ENCODE results near the gene KRTAP5-8.
"Not testable (repeated sequence)": the region's sequence is repeated elsewhere in the genome, so short reads cannot be mapped to it uniquely, and the experiment has no call there.

Gene KRTAP5-8, protein sequence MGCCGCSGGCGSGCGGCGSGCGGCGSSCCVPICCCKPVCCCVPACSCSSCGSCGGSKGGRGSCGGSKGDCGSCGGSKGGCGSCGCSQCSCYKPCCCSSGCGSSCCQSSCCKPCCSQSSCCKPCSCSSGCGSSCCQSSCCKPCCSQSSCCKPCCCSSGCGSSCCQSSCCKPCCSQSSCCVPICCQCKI

GRCh38 chr11:71537977-71538665, at the start of gene KRTAP5-8:
Gene KRTAP5-8 (plus strand): TSS chr11:71538025. CDS start chr11:71538056, 31 bp downstream.
- not testable (repeated sequence) for FAIRE-seq

DNA sequence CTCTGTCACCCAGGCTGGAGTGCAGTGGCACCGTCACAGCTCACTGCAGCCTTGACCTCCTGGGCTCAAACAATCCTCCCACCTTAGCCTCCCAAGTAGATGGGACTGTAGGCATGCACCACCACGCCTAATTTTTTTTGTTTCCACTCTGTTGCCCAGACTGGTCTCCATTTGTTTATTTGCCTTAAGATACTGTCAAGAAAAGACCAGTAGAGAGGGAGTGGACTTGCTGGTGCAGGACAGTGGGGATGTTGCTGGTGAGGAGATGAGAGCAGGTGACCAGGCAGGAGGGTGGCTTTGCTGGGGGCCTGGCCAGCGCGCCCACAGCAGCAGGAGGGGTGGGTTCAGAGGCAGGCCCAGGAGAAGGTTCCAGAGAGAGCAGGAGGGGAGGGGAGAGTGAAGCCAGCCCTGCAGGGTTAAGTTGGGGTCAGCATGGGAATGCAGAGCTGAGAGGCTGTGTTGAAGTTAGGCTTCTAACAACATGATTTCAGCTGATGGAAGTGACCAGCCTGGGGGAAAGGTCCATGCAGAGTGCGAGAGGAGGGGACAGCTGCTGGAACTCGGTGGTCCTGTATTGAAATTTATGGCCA, 49.0 kb upstream of the KRTAP5-8 start:
- FAIRE-seq: no peak

GRCh38 chr11:71489311-71490043, 48.3 kb upstream of the KRTAP5-8 start:
- no peak for FAIRE-seq

GRCh38 chr11:71490044-71490730, 47.6 kb upstream of the KRTAP5-8 start:
- FAIRE-seq: no peak

GRCh38 chr11:71490731-71491390, 47.0 kb upstream of the KRTAP5-8 start:
- FAIRE-seq: no peak

DNA sequence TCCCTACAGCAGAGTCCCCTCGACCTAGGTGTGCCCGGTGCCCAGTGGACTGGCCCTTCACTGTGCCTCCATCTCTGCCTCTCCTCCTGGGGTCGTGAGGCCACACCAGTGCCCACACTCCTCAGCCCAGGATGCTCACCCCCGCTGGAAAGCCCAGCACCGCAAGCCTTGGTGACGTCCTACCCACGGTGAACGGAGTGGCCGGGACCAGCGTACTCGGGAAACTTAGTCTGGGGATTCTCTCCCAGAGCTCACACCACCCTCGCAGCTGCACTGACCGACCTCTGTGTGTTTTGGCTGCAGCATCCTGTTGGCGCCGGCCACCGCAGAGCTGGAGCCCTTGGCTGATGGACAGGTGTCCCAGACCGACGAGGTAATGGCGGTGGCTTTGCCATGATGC, 46.3 kb upstream of the KRTAP5-8 start:
- FAIRE-seq: no peak

DNA sequence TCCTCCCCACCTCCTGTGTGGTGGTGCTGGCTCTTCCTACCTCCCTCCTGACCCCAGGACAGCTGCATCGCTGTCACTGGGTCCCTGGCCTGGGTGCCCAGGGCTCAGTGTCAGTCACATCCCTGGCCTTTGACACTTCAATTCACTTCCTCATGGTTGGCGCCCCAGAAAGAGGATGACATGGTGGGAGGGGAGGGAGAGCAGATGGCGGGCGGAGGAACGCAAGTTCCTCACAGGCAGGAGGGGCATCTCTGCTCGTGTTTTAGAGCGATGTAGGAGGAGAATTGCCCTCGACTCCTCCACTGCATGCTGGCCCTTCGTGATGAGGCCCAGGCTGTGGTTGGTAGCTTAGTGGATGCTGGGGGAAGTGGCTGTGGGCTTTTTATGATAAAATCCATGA, 45.9 kb upstream of the KRTAP5-8 start:
- no peak for FAIRE-seq

DNA sequence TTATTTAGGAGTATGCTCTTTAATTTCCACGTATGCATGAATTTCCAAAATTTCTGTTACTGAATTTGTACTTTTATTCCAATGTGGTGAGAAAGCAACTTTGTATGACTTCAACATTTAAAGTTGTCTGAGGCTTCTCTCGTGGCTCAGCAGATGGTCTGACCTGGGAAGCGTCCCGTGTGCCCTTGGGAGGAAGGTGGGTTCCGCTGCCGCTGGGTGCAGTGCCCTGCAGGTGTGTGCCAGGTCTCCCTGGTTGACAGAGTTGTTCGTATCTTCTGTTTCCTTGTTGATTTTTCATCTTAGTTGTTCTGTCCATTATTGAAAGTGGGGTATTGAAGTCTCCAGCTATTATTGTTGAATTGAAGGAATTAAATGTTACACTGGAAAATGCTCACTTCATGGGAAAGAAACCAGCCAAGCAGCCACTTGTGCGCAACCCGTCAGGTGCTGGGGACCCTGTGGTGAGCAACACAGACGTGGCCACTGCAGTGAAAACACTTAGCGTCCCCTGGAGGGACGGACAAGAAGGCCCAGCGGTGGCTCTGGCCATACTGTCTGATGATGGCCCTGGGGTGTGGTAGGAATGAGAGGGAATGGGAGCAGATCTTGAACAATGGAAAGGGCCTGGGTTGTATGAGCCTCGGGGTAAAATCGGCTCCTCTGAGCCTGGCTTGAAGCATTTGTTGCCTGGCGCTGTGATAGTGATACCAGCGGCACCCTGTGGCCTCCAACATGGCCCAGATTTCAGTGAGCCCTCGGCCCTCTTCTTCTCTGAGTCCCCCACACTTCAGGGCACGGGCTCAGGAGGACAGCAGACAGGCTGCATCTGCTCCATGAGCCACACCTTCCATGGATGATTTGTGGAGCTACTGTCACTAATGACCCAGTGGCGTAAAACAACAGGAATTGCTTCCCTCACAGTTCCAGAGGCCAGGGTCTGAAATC, 42.3 kb upstream of the KRTAP5-8 start:
- no peak for FAIRE-seq

DNA sequence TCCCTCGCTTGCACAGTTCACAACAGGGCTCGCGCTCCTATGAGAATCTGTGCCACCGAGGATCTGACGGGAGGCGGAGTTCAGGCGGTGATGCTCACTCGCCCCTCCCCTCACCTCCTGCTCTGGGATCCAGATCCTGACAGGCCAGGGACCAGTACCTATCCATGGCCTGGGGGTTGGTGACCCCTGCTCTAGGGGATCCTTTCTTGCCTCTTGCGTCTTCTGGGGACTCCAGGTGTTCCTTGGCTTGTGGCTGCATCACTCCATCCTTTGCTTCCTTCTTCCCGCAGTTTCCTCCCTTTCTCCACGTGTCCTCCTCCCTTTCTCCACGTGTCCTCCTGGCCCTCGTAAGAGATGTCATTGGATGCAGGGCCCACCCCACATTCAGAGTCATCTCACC, 41.4 kb upstream of the KRTAP5-8 start:
- FAIRE-seq: no peak

- no peak for FAIRE-seq
Measured at GRCh38 chr11:71498091-71498490, 39.7 kb upstream of the KRTAP5-8 start.

DNA sequence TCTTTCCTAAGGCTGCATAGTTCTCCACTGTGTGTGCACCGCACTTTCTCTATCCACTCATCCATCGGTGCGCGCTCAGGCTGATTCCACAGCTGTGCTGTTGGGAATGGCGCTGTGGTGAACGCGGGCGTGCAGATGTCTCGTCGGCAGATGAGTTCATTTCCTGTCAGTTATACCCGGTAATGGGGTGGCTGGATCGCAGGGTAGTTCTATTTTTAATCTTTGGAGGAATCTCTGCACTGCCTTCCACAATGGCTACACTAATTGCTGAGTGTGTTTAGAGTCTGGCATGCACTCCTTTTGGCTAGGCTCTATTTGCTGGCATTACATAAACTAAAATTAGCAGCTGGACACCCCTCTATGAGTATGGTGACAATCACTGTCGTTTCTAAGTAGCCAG, 38.7 kb upstream of the KRTAP5-8 start:
- no peak for FAIRE-seq

GRCh38 chr11:71499546-71499945, 38.3 kb upstream of the KRTAP5-8 start:
- FAIRE-seq: no peak

DNA sequence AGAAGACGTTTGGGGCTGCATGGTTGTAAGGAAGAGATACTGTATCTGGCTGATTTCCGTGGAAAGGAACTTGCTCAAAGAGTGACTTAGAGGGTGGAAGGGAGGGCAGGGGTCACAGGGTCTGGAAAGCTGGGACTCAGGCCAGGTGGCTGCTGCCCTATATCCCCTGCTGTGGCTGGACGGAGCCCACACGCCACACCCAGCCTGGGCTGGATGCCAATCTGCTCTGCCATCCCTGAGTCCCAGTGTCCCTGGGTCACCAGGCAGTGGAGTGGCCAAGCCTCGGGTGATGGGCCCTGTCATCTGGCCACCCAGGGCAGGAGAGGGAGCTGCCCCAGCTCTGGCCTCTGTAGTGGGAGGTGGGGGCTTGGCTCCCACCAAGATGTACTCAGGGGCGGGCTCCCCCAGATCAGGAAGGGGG, 37.2 kb upstream of the KRTAP5-8 start:
- no peak for FAIRE-seq

- FAIRE-seq: no peak
Measured at GRCh38 chr11:71501071-71501985, 36.5 kb upstream of the KRTAP5-8 start.

DNA sequence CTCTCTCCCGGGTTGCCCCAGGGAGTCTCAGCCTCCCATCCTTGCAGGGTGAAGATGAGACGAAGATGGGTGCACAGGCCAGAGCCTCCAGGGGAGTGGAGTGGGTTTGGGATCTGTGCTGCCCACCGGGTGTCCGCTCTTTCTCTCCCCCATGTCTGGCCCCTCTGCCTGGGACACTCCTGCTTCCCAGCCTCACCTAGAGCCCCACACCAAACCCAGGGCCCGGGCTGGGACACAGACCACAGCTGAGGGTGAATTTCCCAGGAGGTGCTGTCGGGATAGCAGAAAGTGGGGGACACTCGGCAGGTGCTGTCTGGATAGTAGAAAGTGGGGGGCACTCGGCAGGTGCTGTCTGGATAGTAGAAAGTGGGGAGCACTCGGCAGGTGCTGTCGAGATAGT, 35.8 kb upstream of the KRTAP5-8 start:
- no peak for FAIRE-seq

- FAIRE-seq: no peak
Measured at GRCh38 chr11:71502871-71503435, 34.9 kb upstream of the KRTAP5-8 start.

- no peak for FAIRE-seq
Measured at GRCh38 chr11:71504531-71504930, 33.3 kb upstream of the KRTAP5-8 start.

- peak; percentile 17 for FAIRE-seq
Measured at GRCh38 chr11:71505001-71505400, 32.8 kb upstream of the KRTAP5-8 start.

GRCh38 chr11:71505781-71506180, 32.0 kb upstream of the KRTAP5-8 start:
- no peak for FAIRE-seq

GRCh38 chr11:71507102-71507501, 30.7 kb upstream of the KRTAP5-8 start:
- no peak for FAIRE-seq

Data from islet of Langerhans (tissue), 1 donor.